ENCODE data around the gene FBXO24. TPM values are rescaled to one million over a fixed set of nuclear protein-coding genes. Genes with fewer than 3 reads are reported as not detected.

Gene FBXO24
- total and polyA plus RNA-seq, 2 of the 8 experiments (the other 6 are each of a cell fraction or from before 2014, with no cell fraction given): 0.35 to 0.57 TPM

DNA sequence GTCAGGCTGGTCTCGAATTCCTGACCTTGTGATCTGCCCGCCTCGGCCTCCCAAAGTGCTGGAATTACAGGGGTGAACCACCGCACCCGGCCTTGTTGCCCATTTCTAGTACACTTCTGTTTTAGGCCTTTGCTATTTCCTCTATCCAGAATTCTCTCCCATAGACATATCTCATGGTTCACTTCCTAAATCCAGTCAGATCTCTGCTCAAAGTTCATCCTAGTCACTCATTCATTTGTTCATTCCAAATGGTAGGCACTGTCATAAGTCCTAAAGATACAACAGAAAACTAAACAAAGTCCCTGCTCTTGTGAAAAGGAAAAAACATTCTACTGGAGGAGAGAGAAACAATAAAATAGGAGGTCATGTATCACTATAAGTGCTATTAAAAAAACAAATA is 23.8 kb downstream of the FBXO24 start:
- no peaks in the 10 kb centered on the region for H3K79me1 ChIP-seq (ENCODE audit: low read depth, low read length)

More for the DNA sequence above, 23.8 kb downstream of the FBXO24 start:
- Histone ChIP-seq H3K23ac (ENCODE audit: insufficient read length) (no peak overlapping the region), H2BK5ac (ENCODE audit: low read depth, low read length) (no peak overlapping the region), H3K27me3 (replicated peaks in 1 of 4; ENCODE audit: control insufficient read depth in 3 of 4, extremely low read depth in 1 of 4, insufficient read depth in 3 of 4, low read length in 3 of 4) (peaks cover 0 to 10% (median 4%) of the 10 kb centered on the region in 4 experiments; a peak in 2 of 7 replicates), H3K14ac (ENCODE audit: insufficient read length) (no peak overlapping the region), H3K4me1 (replicated peaks in 1 of 4; ENCODE audit: control insufficient read depth in 3 of 4, insufficient read depth in 4 of 4, low read length in 3 of 4) (peaks cover 0 to 16% (median 7%) of the 10 kb centered on the region in 4 experiments; a peak in 4 of 7 replicates), H3K18ac (ENCODE audit: extremely low read depth, low read length) (no peak overlapping the region), H3K9ac (replicated peaks in 1 of 4; ENCODE audit: extremely low read depth in 1 of 4, low read depth in 3 of 4, low read length in 3 of 4) (no peak overlapping the region), H4K91ac (replicated peaks; ENCODE audit: insufficient read length, low read length) (no peak overlapping the region), H2BK12ac (ENCODE audit: low read depth, low read length) (no peak overlapping the region), H3K23me2 (ENCODE audit: low read depth, low read length) (peaks cover 15% of the 10 kb centered on the region), H3K36me3 (ENCODE audit: control insufficient read depth in 2 of 4, insufficient read depth in 4 of 4, low read length in 3 of 4) (peaks cover 0 to 7% (median under 1%) of the 10 kb centered on the region in 4 experiments; a peak in 3 of 8 replicates), H2AFZ (ENCODE audit: low read length) (no peak overlapping the region), H3K4me3 (ENCODE audit: extremely low read depth in 1 of 4, insufficient read depth in 2 of 4, low read depth in 3 of 4, low read length in 4 of 4) (no peak overlapping the region), H4K20me1 (replicated peaks in 1 of 2; ENCODE audit: control insufficient read depth in 1 of 2, insufficient read depth in 2 of 2, low read length in 2 of 2) (peaks cover 0 to 2% of the 10 kb centered on the region in 2 experiments), H3K9me3 (ENCODE audit: insufficient read depth in 2 of 2, low read depth in 1 of 2, low read length in 1 of 2) (no peaks in the 10 kb centered on the region), H2BK15ac (ENCODE audit: low read length) (no peak overlapping the region), H3K4ac (replicated peaks; ENCODE audit: insufficient read length, low read depth, low read length) (no peak overlapping the region), H3K27ac (ENCODE audit: low read depth, low read length) (no peak overlapping the region), H2BK120ac (replicated peaks; ENCODE audit: low read depth, low read length) (no peak overlapping the region), H4K8ac (ENCODE audit: extremely low read depth, insufficient read depth, low read length) (no peak overlapping the region), H2AK5ac (ENCODE audit: low read depth, low read length) (no peak overlapping the region), H3K56ac (replicated peaks; ENCODE audit: insufficient read length, low read depth, low read length) (no peak overlapping the region), H3K79me2 (ENCODE audit: control insufficient read depth in 1 of 2, insufficient read depth in 2 of 2, low read length in 2 of 2) (no peaks in the 10 kb centered on the region), H2BK20ac (ENCODE audit: low read length) (no peak overlapping the region), H4K5ac (ENCODE audit: insufficient read length, low read depth, low read length) (no peak overlapping the region), H3K4me2 (ENCODE audit: insufficient read depth in 1 of 2, low read depth in 2 of 2, low read length in 2 of 2) (no peak overlapping the region)
- TF ChIP-seq SIRT6 (IDR thresholded peaks at IDR 0.05; ENCODE audit: low read length): no peak
- no peak for TF ChIP-seq MAX (IDR thresholded peaks at IDR 0.05)
- TF ChIP-seq KDM4A (IDR thresholded peaks at IDR 0.05; ENCODE audit: low read depth, low read length, severe bottlenecking): no peak
- TF ChIP-seq SUZ12 (IDR thresholded peaks at IDR 0.05; ENCODE audit: low read length): no peak
- no peak for TF ChIP-seq RFX5 (IDR thresholded peaks at IDR 0.05; ENCODE audit: borderline replicate concordance, low read depth, low read length)
- no peak for TF ChIP-seq TAF1 (IDR thresholded peaks at IDR 0.05; ENCODE audit: low read depth, low read length)
- TF ChIP-seq SIX5 (IDR thresholded peaks at IDR 0.05; ENCODE audit: low read depth, low read length): no peak
- ChIA-PET POLR2A (ENCODE audit: partially characterized antibody) (interaction anchor here (1.5 kb wide), 1 partner anchor 26 kb away, joined by 4 read pairs; no protein-coding TSS in a partner anchor), CTCF (ENCODE audit: partially characterized antibody) (interaction anchor here (8.8 kb wide), 1 partner anchor 19 kb away, joined by 73 read pairs; no protein-coding TSS in a partner anchor)
- 91% methylated on average over 5 of the region's 5 CpGs; no CpG with 5 or more reads in 1 of the 2 experiments for WGBS, 2 experiments (ENCODE audit: extremely low coverage in 1 of 2, insufficient coverage in 1 of 2, insufficient read length in 1 of 2, insufficient replicate concordance in 2 of 2, low coverage in 1 of 2, low lambda C conversion rate in 2 of 2, missing lambda C conversion rate in 1 of 2)
- no peak for DNase-seq (ENCODE audit: low read depth in 1 of 2, low spot score in 2 of 2)
- FAIRE-seq: no peak

Data from H1 (cell line).